Heart right ventricle (tissue), 16 donors: ENCODE data around the gene SDR39U1. TPM values are rescaled to one million over a fixed set of nuclear protein-coding genes. Genes with fewer than 3 reads are reported as not detected.
"Not testable (repeated sequence)": the region's sequence is repeated elsewhere in the genome, so short reads cannot be mapped to it uniquely, and the experiment has no call there.

Experiments used
- ATAC-seq, 8 donors: fragments of 200-7000 bp; cut with Tn5 transposase; one replicate each; pipeline ENCODE4 v1.9.1; 2020; ENCODE audit warnings: mild to moderate bottlenecking in 8 of 8, moderate library complexity in 8 of 8, moderate number of reproducible peaks in 1 of 8
- DNase-seq, 2 donors: peaks; one replicate each; pipeline ENCODE4 v3.0.0-alpha.2; 2020
- H3K27ac ChIP-seq, 10 donors: fragments of 200-600 bp; sonication (generic) in 2 of 10; one replicate each; pipeline versions ENCODE4 v1.5.0 to v1.8.0; 2020 to 2022; ENCODE audit warnings: mild to moderate bottlenecking in 3 of 10
- H3K27me3 ChIP-seq, 7 donors: fragments of 200-600 bp; one replicate each; pipeline ENCODE4 v1.8.0; 2021 to 2022; ENCODE audit warnings: mild to moderate bottlenecking in 2 of 7
- H3K36me3 ChIP-seq, 9 donors: fragments of 200-600 bp; sonication (generic) in 1 of 9; one replicate each; pipeline versions ENCODE4 v1.5.0 to v1.8.0; 2020 to 2022; ENCODE audit warnings: mild to moderate bottlenecking in 2 of 9
- H3K4me1 ChIP-seq, 9 donors: fragments of 200-600 bp; sonication (generic) in 1 of 9; one replicate each; pipeline versions ENCODE4 v1.5.0 to v1.8.0; 2020 to 2022; ENCODE audit warnings: mild to moderate bottlenecking in 4 of 9
- H3K4me3 ChIP-seq, 10 donors: fragments of 200-600 bp; sonication (generic) in 2 of 10; one replicate each; pipeline versions ENCODE4 v1.5.0 to v1.8.0; 2020 to 2022; ENCODE audit warnings: mild to moderate bottlenecking in 7 of 10, moderate library complexity in 2 of 10
- H3K9me3 ChIP-seq, 11 donors: fragments of 200-600 bp in 10 of 11; sonication (generic) in 2 of 11; one replicate each; pipeline versions ENCODE4 v1.5.0 to v1.8.0; 2013 to 2022; ENCODE audit warnings: mild to moderate bottlenecking in 2 of 11, control low read depth in 1 of 11, moderate library complexity in 1 of 11
- CTCF ChIP-seq, 9 donors: fragments of 200-600 bp; sonication (generic) in 2 of 9; IDR thresholded peaks; one replicate each; pipeline versions ENCODE4 v1.5.0 to v1.8.0; 2021 to 2022; ENCODE audit warnings: antibody characterized with exemption in 9 of 9, mild to moderate bottlenecking in 5 of 9, moderate library complexity in 1 of 9
- WGBS, 2 donors: extraction: QIAGEN DNeasy Blood & Tissue Kit; methylation state at CpG; one replicate each; pipeline ENCODE4 v1.1.7; 2013; ENCODE audit warnings: inconsistent platforms in 1 of 2; 5-methylcytosine and 5-hydroxymethylcytosine counted together
- intact Hi-C, 10 donors: fragments of 100-400 bp; cut with DNase I; formaldehyde crosslinking; loops; one replicate each; pipeline versions ENCODE4 v1.11.1 to v1.14.2; 2022
- polyA plus RNA-seq, 2 donors: library from polyadenylated mRNA; stranded (reverse); fragments of 200-250 nt; gene quantifications; one replicate each; pipeline ENCODE4 v1.2.3, GENCODE V29; 2013
- total RNA-seq, 10 donors: library from RNA; stranded (reverse); fragmentation: NEBNext Ultra II Directional in 3 of 10; extraction: Animal tissue kit (Norgen Biotek cat#: 25700) in 3 of 10; gene quantifications; one replicate each; pipeline versions ENCODE4 v1.2.1 to v1.2.4, GENCODE V29; 2021 to 2023
- donor health status: Arrhythmogenic right ventricular cardiomyopathy.
- donor health status: ischemic (EF 13 %, LVEDD 7.1; RV severe dilation, severe dysfunction).
- donor health status: healthy with polysubstance abuse.
- donor health status: DM: no; HTN: yes; CAD: no.
- donor health status: DM: no; HTN: no; CAD: no.
- donor health status: ischemic (EF 25% LVEDD 6.9; RV normal size, moderate dysfunction).
- donor health status: ischemic (EF 25% LVEDD 5.7; RV mildly dilated, moderate dysfunction).
- donor health status: healthy.
- donor health status: DM: yes; HTN: yes; CAD: no.
- donor health status: Ischemic cardiomyopathy.
- donor health status: ischemic (EF 35%, LVEDD 5.7; RV mildly dilated, moderate dysfunction).
- donor health status: nonischemic (EF 11% LVEDD 7.7; RV severe dilation, severe dysfunction).
- donor health status: DM: yes; HTN: yes; CAD: no.
- donor health status: PGD.
- donor health status: ischemic (EF 29% LVEDD 5.4; RV normal size, mild dysfunction).
- donor health status: nonischemic (EF 23%, LVEDD 6.1; RV moderate dilation, normal function).

Gene SDR39U1
- total and polyA plus RNA-seq, 12 donors = 55.6 to 108 (median 69.5) TPM

- ATAC-seq = peak in 7 of 8 donors; percentile 47 to 78 (median 55)
Measured at GRCh38 chr14:24481622-24482324, 39.2 kb upstream of the SDR39U1 start.

DNA sequence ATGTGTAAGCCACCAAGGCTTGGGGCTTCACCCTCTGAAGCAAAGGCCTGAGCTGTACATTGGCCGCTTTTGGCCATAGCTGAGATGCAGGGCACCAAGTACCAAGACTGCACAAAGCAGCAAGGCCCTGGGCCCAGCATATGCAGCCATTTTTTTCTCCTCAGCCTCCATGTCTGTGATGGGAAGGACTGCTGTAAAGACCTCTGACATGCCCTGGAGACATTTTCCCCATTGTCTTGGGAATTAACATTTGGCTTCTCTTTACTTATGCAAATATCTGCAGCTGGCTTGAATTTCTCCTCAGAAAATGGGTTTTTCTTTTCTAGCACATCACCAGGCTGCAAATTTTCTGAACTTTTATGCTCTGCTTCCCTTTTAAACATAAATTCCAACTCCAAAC is 37.4 kb upstream of the SDR39U1 start:
- not testable (repeated sequence) for H3K9me3 ChIP-seq, H3K27ac ChIP-seq, ATAC-seq, H3K4me1 ChIP-seq, H3K36me3 ChIP-seq, DNase-seq, H3K4me3 ChIP-seq, H3K27me3 ChIP-seq
- 0% methylated on average over 1 of the region's 1 CpG for WGBS, 2 donors
- intact Hi-C loops = loop anchor here in 2 of 10 donors (10.0 kb wide), 1 partner anchor 195 kb away; no protein-coding TSS in a partner anchor

More at GRCh38 chr14:24481622-24482324, 39.2 kb upstream of the SDR39U1 start:
- no peaks in the 10 kb centered on the region for H3K4me1 ChIP-seq
- DNase-seq = peak in 1 of 2 donors; percentile 29
- no peak overlapping the region for H3K27ac ChIP-seq
- 44 to 50% methylated on average over 23 of the region's 23 CpGs for WGBS, 2 donors
- H3K4me3 ChIP-seq = no peak overlapping the region
- intact Hi-C loops = loop anchor here in 2 of 10 donors (10.0 kb wide), 1 partner anchor 193 kb away; no protein-coding TSS in a partner anchor
- no peaks in the 10 kb centered on the region for H3K9me3 ChIP-seq
- TF ChIP-seq CTCF (IDR thresholded peaks at IDR 0.05) = peak; percentile 23 to 63 (median 58)
- H3K27me3 ChIP-seq = no peaks in the 10 kb centered on the region
- H3K36me3 ChIP-seq = no peaks in the 10 kb centered on the region

GRCh38 chr14:24475261-24475660 is 32.7 kb upstream of the SDR39U1 start:
- 81 to 84% methylated on average over 4 of the region's 4 CpGs for WGBS, 2 donors

DNA sequence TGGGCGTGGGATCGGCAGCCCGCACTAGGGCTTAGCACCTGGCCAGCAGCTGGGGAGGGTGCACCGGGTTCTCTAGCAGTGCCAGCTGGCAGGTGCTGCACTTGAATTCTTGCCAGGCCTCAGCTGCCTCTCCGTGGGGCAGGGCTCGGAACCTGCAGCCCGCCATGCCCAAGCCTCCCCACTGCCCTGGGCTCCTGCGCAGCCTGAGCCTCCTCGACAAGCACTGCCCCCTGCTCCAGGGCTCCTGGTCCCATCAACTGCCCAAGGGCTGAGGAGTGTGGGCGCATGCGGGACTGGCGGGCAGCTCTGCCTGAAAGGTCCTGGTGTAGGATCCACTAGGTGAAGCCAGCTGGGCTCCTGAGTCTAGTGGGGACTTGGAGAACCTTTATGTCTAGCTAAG is 30.6 kb upstream of the SDR39U1 start:
- Histone ChIP-seq H3K36me3 (no peaks in the 10 kb centered on the region), H3K4me3 (no peak overlapping the region), H3K4me1 (no peaks in the 10 kb centered on the region), H3K9me3 (peaks cover 0 to 5% (median 0%) of the 10 kb centered on the region in 11 donors), H3K27ac (no peak overlapping the region), H3K27me3 (no peaks in the 10 kb centered on the region)
- no peak for ATAC-seq
- 70% methylated on average over 12 of the region's 12 CpGs for WGBS, 2 donors
- DNase-seq = no peak
- no peak for TF ChIP-seq CTCF (IDR thresholded peaks at IDR 0.05)
- intact Hi-C loops = no loop called here

More at GRCh38 chr14:24475261-24475660, 32.7 kb upstream of the SDR39U1 start:
- H3K27ac ChIP-seq = no peak overlapping the region
- H3K9me3 ChIP-seq = peaks cover 0 to 5% (median 0%) of the 10 kb centered on the region in 11 donors
- no peaks in the 10 kb centered on the region for H3K36me3 ChIP-seq
- H3K27me3 ChIP-seq = no peaks in the 10 kb centered on the region
- ATAC-seq (no peak), DNase-seq (no peak)
- TF ChIP-seq CTCF (IDR thresholded peaks at IDR 0.05) = no peak
- intact Hi-C loops = no loop called here
- no peaks in the 10 kb centered on the region for H3K4me1 ChIP-seq
- H3K4me3 ChIP-seq = no peak overlapping the region

DNA sequence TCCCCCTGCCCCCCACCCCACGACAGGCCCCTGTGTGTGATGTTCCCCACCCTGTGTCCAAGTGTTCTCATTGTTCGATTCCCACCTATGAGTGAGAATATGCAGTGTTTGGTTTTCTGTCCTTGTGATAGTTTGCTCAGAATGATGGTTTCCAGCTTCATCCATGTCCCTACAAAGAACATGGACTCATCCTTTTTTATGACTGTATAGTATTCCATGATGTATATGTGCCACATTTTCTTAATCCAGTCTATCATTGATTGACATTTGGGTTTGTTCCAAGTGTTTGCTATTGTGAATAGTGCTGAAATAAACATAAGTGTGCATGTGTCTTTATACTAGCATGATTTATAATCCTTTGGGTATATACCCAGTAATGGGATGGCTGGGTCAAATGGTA is 27.9 kb upstream of the SDR39U1 start:
- H3K27me3 ChIP-seq, H3K4me1 ChIP-seq, DNase-seq, H3K4me3 ChIP-seq, ATAC-seq, intact Hi-C loops, H3K27ac ChIP-seq, H3K9me3 ChIP-seq, H3K36me3 ChIP-seq: not testable (repeated sequence)
- 91% methylated on average over 2 of the region's 2 CpGs for WGBS, 2 donors
